Skeletal muscle cell (primary cell): Measurements from ENCODE around the gene MLF1.

Source experiments
- DNase-seq: peaks from one replicate; pipeline ENCODE4 v3.0.0-alpha.2; 2010; ENCODE audit warnings: low read depth
- H3K4me3 ChIP-seq: 2 replicates; pipeline ENCODE4 v1.5.1; 2011; ENCODE audit warnings: low read depth, mild to moderate bottlenecking, control low read depth, low read length, moderate library complexity

MLF1 gene

GRCh38 chr3:158572766-158573060 is 1.7 kb downstream of the MLF1 start:
- DNase-seq = no peak
- no peak overlapping the region for H3K4me3 ChIP-seq

GRCh38 chr3:158573714-158574113 is 2.7 kb downstream of the MLF1 start:
- no peak for DNase-seq

GRCh38 chr3:158574646-158575045 is 3.7 kb downstream of the MLF1 start:
- DNase-seq = no peak
- no peak overlapping the region for H3K4me3 ChIP-seq

More at GRCh38 chr3:158573714-158574113, 2.7 kb downstream of the MLF1 start:
- no peak overlapping the region for H3K4me3 ChIP-seq

- DNase-seq = no peak
- H3K4me3 ChIP-seq = no peak overlapping the region
Measured at GRCh38 chr3:158590223-158590622, 19.2 kb downstream of the MLF1 start.

GRCh38 chr3:158600787-158601186 is 29.8 kb downstream of the MLF1 start:
- no peak overlapping the region for H3K4me3 ChIP-seq
- DNase-seq = no peak

DNA sequence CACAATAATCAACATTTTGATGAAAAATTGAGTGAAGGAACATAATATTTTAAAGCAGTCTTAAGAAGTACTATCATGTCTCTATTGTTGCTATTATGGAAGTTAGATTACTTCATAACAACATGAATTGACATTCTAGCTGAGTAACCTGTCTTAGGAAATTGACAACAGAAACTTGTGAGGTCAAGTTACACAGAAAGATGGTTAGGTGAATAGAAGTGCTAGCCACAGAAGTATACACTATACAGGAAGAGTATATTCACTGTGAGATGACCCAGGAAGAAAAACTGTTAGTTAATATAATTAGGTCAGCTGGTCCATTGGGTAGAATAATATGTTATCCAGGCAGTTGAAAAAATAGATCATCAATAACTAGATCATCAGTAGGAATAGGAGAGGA is 31.2 kb downstream of the MLF1 start:
- no peak overlapping the region for H3K4me3 ChIP-seq
- DNase-seq = no peak

GRCh38 chr3:158617982-158618875 is 47.2 kb downstream of the MLF1 start:
- no peak for DNase-seq
- no peak overlapping the region for H3K4me3 ChIP-seq

DNA sequence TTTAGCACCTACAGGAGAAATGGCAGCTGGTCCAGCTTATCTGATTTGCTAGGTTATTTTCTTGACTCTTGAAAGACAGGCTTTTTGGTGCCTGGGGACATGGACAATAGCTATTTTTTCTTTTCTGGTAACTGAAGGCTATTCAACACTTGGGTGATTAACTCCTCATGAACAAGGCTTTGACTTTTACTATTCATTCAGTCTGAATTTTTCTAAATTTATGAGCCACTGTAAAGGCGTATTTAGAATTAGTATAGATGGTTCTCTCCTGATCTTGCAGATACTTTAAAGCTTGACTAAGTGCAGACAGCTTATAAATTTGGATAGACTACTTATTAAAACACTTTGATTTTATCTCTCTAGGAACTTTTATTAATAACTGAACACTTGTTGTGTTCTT is 54.9 kb downstream of the MLF1 start:
- no peak overlapping the region for H3K4me3 ChIP-seq
- DNase-seq = no peak

DNA sequence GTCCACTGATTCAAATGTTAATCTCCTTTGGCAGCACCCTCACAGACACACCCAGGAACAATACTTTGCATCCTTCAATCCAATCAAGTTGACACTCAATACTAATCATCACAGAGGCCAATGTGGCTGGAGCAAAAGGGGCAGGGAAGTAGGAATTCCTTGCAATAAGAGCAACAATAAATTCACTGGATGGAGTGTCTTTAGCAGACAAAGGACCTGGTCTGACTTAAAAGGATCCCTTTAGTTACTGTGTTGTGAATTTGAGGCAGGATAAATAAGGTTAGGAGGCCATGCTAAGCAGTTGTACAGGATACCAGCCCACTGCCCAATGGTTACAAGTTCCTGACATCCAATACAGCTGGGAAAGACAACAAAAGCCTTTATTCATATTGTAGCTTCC is 61.0 kb downstream of the MLF1 start:
- DNase-seq = no peak
- no peak overlapping the region for H3K4me3 ChIP-seq

GRCh38 chr3:158640646-158641045 is 69.7 kb downstream of the MLF1 start:
- no peak overlapping the region for H3K4me3 ChIP-seq
- DNase-seq = no peak

DNA sequence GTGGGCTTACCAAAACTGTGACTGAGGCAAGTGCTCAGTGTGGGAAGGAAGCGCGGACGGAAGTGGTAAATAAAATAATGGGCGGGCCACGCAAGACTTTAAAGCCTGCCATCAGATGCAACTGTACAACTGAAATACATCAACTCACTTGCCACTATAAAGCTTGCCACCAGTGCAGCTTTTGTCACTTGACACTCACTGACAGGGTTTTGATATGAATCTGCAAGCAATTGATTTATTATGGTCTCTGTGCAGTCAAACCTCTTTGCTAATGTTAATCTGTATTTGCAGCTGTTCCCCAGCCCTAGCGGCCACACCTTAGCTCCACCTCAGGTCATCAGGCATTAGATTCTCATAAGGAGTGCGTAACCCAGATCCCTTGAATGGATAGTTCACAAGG is 71.0 kb downstream of the MLF1 start:
- no peak overlapping the region for H3K4me3 ChIP-seq
- DNase-seq = no peak

DNA sequence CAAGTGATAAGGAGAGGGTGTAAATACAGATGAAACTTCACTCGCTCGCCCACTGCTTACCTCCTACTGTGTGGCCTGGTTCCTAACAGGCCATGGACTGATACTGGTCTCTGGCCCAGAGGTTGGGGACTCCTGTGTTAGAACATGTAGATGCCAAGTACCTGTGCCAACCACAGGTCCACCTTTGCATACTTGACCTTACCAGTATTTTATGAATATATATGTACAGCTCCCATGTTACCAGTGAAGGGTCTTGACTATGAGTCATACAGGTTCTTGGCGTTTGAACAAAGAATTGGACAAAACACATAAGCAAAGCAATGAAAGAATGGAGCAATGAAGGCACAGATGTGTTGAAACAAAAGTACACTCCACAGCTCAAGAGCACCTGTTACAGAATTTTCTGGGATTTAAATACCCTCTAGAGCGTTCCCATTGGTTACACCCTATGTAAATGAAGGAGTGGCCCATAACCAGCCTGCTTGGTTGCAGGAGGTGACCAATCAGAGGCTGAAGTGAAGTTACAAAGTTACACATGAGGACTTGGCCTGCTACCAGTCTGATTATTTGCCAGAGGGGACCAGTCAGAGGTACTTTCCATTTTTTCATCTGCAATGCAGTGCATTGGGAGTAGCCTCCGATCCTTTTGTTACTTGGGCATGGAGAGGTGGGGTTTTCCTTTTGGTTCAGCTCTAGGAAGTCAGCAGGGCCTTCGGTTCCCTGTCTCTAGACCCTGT is 71.6 kb downstream of the MLF1 start:
- DNase-seq = no peak
- no peak overlapping the region for H3K4me3 ChIP-seq

- peak; percentile 83 for DNase-seq
Measured at GRCh38 chr3:158644345-158644908, 73.4 kb downstream of the MLF1 start, which contains the start of gene GFM1. TSS of gene GFM1 (plus strand) at chr3:158644527. CDS start at chr3:158644635, 108 bp downstream.

GRCh38 chr3:158649791-158650190 is 78.8 kb downstream of the MLF1 start:
- no peak overlapping the region for H3K4me3 ChIP-seq
- DNase-seq = no peak

More at GRCh38 chr3:158644345-158644908, 73.4 kb downstream of the MLF1 start, which contains the start of gene GFM1:
- H3K4me3 ChIP-seq = peak within 1 kb of the TSS; percentile 97

DNA sequence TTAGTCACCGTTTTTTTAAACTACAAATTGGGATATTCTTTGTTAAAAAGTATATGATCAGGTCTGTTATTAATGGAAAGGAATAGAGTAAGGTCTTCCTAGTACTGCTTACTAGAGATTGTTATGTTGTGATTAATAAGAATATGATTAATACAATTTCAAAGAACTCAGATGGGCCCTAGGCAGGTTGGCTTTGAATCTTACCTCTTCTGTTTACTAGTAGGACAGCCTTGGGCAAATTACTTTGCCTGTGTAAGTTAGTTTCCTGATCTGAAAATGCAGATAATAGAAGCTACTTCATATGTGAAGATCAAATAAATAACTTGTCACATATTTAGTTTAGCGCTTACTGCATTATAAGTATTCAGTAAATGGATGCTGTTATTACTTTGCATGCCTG is 80.2 kb downstream of the MLF1 start:
- no peak for DNase-seq
- H3K4me3 ChIP-seq = no peak overlapping the region

- H3K4me3 ChIP-seq = no peak overlapping the region
- DNase-seq = no peak
Measured at GRCh38 chr3:158652463-158652862, 81.5 kb downstream of the MLF1 start.
